IPS-18a (cell line): ENCODE data around the gene BLCAP.
A peak's percentile ranks its signal among the peaks of the same experiment; 100 is the strongest.

Experiments
- H3K27ac ChIP-seq: one replicate; pipeline ENCODE4 v1.5.1; 2013; ENCODE audit warnings: low read length
- H3K27me3 ChIP-seq: one replicate; pipeline ENCODE4 v1.6.1; 2013; ENCODE audit warnings: mild to moderate bottlenecking, low read length; ENCODE audit not compliant: control insufficient read depth, insufficient read depth
- H3K36me3 ChIP-seq: one replicate; pipeline ENCODE4 v1.6.1; 2013; ENCODE audit warnings: low read depth, low read length; ENCODE audit not compliant: control insufficient read depth
- H3K4me1 ChIP-seq: one replicate; pipeline ENCODE4 v1.6.1; 2013; ENCODE audit warnings: low read depth, low read length; ENCODE audit not compliant: control insufficient read depth
- H3K4me3 ChIP-seq: one replicate; pipeline ENCODE4 v1.5.1; 2013; ENCODE audit warnings: low read length
- H3K9ac ChIP-seq: one replicate; pipeline ENCODE4 v1.6.1; 2013; ENCODE audit warnings: mild to moderate bottlenecking, low read length, moderate library complexity
- H3K9me3 ChIP-seq: one replicate; pipeline ENCODE4 v1.6.1; 2013; ENCODE audit warnings: low read depth, low read length; ENCODE audit not compliant: control insufficient read depth

The BLCAP gene

DNA sequence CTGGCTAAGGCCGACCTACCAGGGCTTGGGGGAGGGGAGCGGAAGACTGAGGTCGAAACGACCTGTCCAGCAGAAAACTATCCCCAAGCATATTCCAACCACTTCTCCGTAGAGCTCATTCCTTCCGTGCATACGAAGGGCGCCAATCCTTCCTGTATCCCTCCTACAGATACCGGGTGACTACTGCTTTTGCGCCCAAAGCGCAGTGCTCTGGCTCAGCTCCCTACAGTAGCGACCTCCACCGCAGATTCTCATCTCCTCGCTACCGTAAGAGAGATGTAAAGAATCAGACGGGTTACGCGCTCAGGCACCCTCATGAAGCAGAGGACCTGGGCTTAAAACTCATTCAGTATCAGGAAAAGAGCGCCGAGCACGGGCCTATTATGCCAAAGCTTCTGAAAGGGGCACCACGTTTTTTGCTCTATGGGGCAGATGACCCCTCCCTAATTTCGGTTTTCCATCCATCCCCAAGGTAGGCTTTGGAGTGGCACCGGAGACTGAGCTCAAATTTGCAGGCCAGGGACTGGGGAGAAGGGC is 7.2 kb downstream of the BLCAP start:
- no peak overlapping the region for H3K27ac ChIP-seq

DNA sequence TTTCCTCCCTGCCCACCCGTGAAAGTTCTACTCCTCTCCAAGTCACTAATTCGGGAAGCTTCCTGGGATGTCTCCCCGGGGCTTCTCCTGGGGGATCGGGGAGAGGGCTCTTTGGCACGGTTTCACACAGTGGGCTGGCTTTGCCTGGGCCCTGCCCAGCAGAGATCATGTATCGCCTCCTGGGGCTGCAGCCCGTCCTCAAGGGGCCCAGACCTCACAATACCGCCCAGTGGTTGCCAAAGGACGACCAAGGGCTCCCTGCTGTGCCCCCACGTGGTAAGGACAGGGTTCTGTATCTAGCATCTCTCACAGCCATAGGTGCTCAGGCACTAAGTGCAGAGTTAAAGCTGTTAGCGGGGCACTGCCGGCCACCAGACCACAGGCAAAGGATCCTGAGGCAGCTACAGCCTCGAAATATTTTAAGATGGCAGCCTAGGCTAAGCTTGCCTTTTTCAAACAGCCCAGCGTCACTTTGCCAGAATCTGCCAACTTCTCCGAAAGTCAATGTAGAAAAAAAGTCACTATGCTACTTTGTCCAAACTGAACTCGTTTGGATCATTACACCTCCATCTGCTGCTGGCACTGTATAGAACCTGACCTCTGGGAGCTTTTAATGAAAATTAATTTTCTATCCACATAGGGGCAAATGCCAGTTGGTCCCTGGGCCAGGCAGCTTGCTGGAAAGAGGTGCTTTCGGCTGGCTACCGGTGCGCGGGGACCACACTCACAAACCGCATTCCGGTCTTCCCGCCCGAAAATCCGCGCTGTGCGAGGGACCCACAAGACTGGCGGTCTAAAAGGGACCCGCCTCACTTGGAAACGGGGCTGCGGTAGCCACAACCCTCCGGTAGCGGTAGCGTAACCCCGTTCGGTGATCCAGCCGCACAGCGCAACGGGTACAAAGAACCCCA is 7.9 kb downstream of the BLCAP start:
- Histone ChIP-seq H3K4me3 (peak overlapping the region; percentile 60), H3K4me1 (peaks cover 38% of the 10 kb centered on the region), H3K9ac (peak overlapping the region; percentile 48), H3K27me3 (peaks cover 11% of the 10 kb centered on the region), H3K27ac (no peak overlapping the region), H3K36me3 (peaks cover 7% of the 10 kb centered on the region), H3K9me3 (no peaks in the 10 kb centered on the region)

More for the DNA sequence above, 7.2 kb downstream of the BLCAP start:
- Histone ChIP-seq H3K27me3 (peaks cover 11% of the 10 kb centered on the region), H3K9me3 (no peaks in the 10 kb centered on the region), H3K36me3 (peaks cover 3% of the 10 kb centered on the region), H3K4me3 (peak overlapping the region; percentile 60), H3K4me1 (peaks cover 40% of the 10 kb centered on the region), H3K9ac (peak overlapping the region; percentile 48)

DNA sequence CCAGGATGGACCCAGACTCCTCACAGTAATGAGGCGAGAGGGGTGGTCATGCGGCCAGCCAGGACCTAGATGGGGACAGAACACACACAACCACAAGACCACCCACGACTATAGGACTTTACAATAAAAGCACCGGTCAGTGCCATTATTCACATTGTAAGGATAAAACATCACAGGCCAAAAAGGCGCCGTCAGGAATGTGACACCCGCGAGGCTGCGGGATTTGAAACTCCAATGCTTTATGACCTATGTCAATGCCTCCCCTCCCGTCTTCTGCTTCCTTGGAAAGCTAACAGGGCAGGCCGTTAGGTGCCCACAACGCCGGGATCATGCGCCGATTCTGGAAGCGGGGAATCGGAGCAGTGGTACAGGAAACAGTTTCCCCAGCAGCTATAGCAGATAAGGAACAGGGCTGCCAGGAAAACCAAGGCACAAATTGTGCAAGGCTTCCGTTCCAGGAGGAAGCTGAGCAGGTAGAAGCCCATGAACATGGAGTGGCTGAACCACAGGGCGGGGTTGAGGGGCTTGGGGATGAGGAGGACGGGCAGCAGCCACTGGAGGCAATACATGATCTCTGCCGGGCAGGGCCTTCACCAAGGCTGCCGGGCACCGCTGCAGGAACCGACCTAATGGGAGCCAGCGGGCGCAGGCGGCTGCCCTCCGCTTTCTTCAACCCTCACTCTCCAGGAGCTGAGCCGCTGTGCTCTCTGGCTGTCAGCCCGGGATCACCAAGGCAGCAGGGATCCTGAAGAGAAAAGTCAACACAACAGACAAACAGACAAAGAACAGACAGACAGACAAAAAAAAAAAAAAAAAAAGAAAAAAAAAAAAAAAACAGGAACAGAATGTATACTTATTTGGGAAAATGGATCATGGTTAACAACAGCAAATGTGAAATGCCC is 8.8 kb downstream of the BLCAP start:
- Histone ChIP-seq H3K4me1 (peaks cover 34% of the 10 kb centered on the region), H3K36me3 (peaks cover 14% of the 10 kb centered on the region), H3K9me3 (no peaks in the 10 kb centered on the region), H3K4me3 (no peak overlapping the region), H3K27ac (no peak overlapping the region), H3K9ac (no peak overlapping the region), H3K27me3 (peaks cover 11% of the 10 kb centered on the region)

DNA sequence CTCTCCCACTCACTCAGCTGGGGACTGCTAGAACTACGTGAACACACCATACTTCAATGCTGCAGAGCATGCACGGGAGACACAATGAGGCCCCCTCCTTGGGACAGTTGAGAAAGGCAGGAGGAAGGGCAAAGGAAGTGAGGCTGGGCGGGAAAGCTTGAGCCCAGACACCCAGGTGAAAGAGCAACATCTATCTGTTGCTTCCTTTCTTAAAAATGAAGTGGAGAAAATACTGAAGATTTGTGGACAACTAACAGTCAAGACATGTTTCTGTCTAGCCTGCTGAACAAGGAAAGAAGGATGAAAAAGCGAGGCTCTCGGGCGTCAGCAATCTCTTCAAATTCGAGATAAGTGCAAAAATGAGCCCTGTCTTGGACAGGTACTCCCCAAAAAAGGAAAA is 9.6 kb downstream of the BLCAP start:
- Histone ChIP-seq H3K27me3 (peaks cover 8% of the 10 kb centered on the region), H3K4me1 (peaks cover 31% of the 10 kb centered on the region), H3K4me3 (no peak overlapping the region), H3K9ac (no peak overlapping the region), H3K36me3 (peaks cover 14% of the 10 kb centered on the region), H3K27ac (no peak overlapping the region), H3K9me3 (no peaks in the 10 kb centered on the region)

DNA sequence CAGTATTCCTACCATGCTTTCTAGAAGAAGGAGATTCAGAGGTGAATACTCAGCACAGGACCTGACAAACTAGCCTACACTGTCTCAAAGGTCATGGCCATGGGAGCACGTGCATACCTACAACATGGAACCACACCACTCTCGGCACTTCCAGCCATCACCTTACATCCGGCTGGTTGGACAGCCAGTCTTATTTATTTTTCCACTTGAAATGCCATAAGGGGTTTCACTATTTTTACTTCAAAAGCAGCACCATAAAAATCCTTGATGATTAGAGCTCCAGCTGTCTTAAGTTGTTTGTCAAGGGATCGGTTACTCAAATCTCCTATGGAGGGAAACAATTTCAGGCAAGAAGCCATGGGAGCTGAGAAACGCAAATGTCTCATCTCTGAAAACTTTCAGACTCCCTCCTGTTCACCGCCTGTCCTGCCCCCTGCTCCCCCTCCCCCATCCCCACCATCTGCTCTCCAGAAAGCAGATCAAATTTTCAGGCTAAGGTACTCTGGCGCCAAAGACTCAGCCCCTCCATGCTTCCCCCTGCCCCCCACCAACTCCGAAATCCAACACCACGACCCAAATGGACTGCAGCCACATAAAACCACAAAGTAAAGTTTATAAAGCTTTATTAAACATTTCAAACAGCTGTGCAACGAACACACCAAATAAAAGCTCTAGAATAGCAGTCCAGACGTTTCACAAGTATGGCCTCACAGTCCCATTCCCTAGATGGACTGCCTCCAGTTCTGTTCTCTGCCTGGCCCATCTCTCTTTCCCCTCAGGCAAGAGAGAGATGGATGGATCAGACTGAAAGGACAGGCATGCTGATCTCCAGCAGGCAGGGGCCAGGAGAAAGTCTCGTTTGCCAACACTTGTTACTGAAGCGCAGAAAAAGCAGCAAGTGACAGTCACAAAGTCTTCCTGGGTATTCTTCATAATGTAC is 10.6 kb downstream of the BLCAP start:
- peaks cover 26% of the 10 kb centered on the region for H3K4me1 ChIP-seq
- peaks cover 4% of the 10 kb centered on the region for H3K27me3 ChIP-seq
- H3K4me3 ChIP-seq, result no peak overlapping the region
- no peak overlapping the region for H3K9ac ChIP-seq
- H3K36me3 ChIP-seq, result peaks cover 14% of the 10 kb centered on the region
- no peak overlapping the region for H3K27ac ChIP-seq
- H3K9me3 ChIP-seq, result no peaks in the 10 kb centered on the region

DNA sequence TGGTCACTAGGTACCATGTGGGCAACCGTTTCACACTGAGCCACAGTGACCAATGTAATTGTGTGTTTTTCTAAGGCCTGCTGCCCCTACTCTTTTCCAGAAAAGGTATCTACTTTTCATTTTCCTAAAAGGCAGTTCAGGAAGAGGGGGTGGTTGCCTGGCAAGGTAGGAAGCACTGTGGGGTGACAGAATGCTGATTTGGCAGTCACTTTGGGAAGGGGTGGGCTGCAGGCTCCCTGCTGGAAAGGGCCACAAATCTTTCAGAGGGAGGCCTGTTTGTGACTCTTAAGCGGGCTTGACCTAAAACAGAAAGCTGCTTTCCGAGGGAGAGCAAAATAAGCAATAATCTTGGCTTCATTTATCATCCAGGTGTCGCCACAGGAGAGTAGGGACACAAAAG is 11.8 kb downstream of the BLCAP start:
- H3K4me3 ChIP-seq, result no peak overlapping the region
- H3K36me3 ChIP-seq, result peaks cover 14% of the 10 kb centered on the region
- no peak overlapping the region for H3K9ac ChIP-seq
- H3K4me1 ChIP-seq, result peaks cover 26% of the 10 kb centered on the region
- H3K9me3 ChIP-seq, result no peaks in the 10 kb centered on the region
- H3K27ac ChIP-seq, result no peak overlapping the region
- peaks cover 4% of the 10 kb centered on the region for H3K27me3 ChIP-seq

DNA sequence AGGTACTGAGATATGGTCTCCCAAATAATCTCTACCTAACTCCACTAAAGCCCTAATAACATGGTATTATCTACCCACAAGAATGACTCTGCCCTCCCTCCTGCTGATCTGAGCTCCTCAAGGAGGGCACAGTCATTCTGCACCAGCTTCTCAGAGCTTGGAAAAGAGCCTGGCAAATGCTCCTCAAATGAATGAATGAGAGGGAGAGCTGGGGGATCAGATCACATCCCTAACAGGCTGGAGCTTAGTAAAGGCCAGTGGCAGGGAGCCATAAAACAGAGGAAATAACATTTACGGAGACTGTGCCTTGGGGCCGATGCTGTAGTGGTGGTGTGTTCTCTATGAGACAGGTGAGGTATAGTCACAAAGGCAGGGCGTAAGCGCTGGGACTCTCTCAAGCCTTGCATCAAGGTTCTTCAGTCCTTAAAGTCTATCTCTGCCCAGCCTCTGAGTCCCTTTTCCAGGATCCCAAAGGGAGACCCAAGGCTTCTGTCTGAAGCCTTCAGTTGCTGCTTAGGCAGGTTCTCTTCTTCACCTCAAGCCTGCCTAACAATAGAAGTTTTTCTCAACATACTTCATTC is 13.8 kb downstream of the BLCAP start:
- Histone ChIP-seq H3K36me3 (peaks cover 14% of the 10 kb centered on the region), H3K9me3 (no peaks in the 10 kb centered on the region), H3K27me3 (no peaks in the 10 kb centered on the region), H3K9ac (no peak overlapping the region), H3K4me3 (no peak overlapping the region), H3K27ac (no peak overlapping the region), H3K4me1 (peaks cover 17% of the 10 kb centered on the region)

DNA sequence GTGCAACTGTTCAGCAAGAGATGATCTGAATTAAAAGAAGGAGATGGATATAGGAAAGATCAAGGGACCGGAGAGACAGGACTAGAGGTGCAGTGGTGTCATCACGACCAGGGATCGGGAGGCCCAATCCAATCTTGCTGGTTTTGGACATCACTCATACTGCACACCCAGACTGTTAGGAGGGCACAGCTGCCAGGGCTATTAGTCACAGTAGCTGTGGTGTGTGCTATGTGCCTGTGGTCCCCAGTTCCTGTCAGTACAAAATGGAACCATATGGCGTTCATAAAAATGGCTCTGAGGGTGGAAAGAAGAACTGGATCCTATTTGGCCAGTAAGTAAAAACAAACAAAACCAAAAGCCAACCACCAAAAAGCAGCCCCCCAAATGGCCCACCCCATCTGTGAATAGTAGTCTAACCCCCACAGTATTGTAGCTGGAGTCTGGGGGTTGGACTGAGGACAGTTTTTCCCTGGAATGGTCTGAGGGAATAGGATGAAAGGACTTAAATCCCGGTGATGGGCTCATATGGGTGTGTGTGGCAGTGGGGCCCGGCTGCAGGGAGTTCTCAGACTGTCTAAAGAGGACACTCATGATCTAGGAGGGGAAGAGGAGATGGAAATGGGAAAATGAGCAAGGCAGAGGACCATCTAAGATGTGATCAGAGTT is 15.9 kb downstream of the BLCAP start:
- H3K4me1 ChIP-seq, result peaks cover 3% of the 10 kb centered on the region
- H3K36me3 ChIP-seq, result peaks cover 15% of the 10 kb centered on the region
- no peaks in the 10 kb centered on the region for H3K9me3 ChIP-seq
- no peak overlapping the region for H3K27ac ChIP-seq
- no peak overlapping the region for H3K9ac ChIP-seq
- H3K4me3 ChIP-seq, result no peak overlapping the region
- no peaks in the 10 kb centered on the region for H3K27me3 ChIP-seq

DNA sequence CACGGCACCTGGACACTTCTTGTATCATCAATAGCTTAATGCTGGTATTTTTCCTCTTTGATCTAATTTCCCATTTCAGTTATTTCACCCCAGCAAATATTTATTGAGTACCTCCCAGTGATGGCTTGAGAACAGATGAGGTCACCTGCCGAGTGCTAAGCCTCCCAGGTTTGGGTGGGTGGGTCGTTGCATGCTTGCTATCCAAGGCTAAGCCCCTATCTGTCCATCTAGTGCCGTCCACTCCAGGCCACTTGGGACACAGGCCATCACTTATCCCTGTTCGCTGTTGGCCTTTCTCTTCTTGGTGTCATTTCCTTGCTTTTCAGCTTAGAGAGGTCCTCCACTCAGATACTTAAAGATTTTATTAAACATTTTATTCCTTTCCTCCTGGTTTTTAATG is 17.4 kb downstream of the BLCAP start:
- Histone ChIP-seq H3K4me1 (peaks cover 6% of the 10 kb centered on the region), H3K36me3 (peaks cover 15% of the 10 kb centered on the region), H3K27ac (no peak overlapping the region), H3K9ac (no peak overlapping the region), H3K9me3 (no peaks in the 10 kb centered on the region), H3K27me3 (no peaks in the 10 kb centered on the region), H3K4me3 (no peak overlapping the region)

DNA sequence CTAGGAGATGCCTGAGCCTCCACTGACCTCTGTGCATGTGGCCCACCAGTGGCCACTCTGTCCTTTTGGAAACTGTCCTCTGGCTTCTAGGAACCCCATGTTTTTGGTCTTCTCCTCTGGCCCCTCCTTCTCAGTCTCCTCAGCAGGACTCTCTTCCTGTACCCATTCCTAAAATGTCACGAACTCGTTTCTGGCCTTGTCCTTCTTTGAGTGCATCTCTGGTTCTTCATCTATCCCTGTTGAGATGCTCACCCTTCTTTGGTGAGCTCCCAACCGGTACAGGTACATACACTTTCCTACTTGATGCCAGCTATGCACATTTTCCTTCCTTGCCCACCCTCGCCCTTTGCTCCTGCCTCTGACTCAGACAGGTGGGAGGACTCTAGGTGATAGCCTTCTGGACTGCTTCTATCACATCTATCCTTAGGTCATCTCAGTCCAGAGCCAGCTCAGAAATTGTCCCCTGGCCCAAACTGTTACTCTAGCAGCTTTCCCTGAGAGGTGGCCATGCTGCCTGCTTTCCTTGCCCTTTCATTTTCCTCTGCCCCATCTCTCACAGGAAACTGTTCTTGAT is 21.4 kb downstream of the BLCAP start:
- no peak overlapping the region for H3K9ac ChIP-seq
- H3K4me1 ChIP-seq, result peaks cover 6% of the 10 kb centered on the region
- no peak overlapping the region for H3K27ac ChIP-seq
- peaks cover 5% of the 10 kb centered on the region for H3K36me3 ChIP-seq
- H3K27me3 ChIP-seq, result no peaks in the 10 kb centered on the region
- H3K9me3 ChIP-seq, result no peaks in the 10 kb centered on the region
- H3K4me3 ChIP-seq, result no peak overlapping the region
